ENCODE measurements around the gene RPTOR. TPM values are rescaled to one million over a fixed set of nuclear protein-coding genes. Genes with fewer than 3 reads are reported as not detected.
A peak's percentile ranks its signal among the peaks of the same experiment; 100 is the strongest.

The RPTOR gene
- total RNA-seq, 4 donors from 2014 or later, result 19.0 to 48.3 (median 27.3) TPM

- Histone ChIP-seq H3K27me3 (no peaks in the 10 kb centered on the region), H3K9me3 (peaks cover 0 to 5% of the 10 kb centered on the region in 2 donors), H3K36me3 (no peaks in the 10 kb centered on the region), H3K4me3 (no peak overlapping the region), H3K4me1 (no peaks in the 10 kb centered on the region), H3K27ac (no peak overlapping the region)
- DNase-seq, result no peak
- TF ChIP-seq POLR2A (IDR thresholded peaks at IDR 0.05), result no peak
- TF ChIP-seq CTCF (IDR thresholded peaks at IDR 0.05), result no peak
- intact Hi-C loops (cut with DNase I; ENCODE audit: low total_unique reads), result no loop called here
Observed at GRCh38 chr17:80719449-80719848, 174.8 kb downstream of the RPTOR start.

GRCh38 chr17:80720610-80721577, 176.3 kb downstream of the RPTOR start:
- intact Hi-C loops (cut with DNase I; ENCODE audit: low total_unique reads), result no loop called here
- TF ChIP-seq CTCF (IDR thresholded peaks at IDR 0.05), result no peak
- TF ChIP-seq POLR2A (IDR thresholded peaks at IDR 0.05), result no peak
- Histone ChIP-seq H3K36me3 (no peaks in the 10 kb centered on the region), H3K4me3 (no peak overlapping the region), H3K9me3 (no peaks in the 10 kb centered on the region), H3K4me1 (no peaks in the 10 kb centered on the region), H3K27ac (no peak overlapping the region), H3K27me3 (no peaks in the 10 kb centered on the region)
- no peak for DNase-seq

GRCh38 chr17:80722661-80723060, 178.0 kb downstream of the RPTOR start:
- Histone ChIP-seq H3K36me3 (no peaks in the 10 kb centered on the region), H3K9me3 (no peaks in the 10 kb centered on the region), H3K4me3 (no peak overlapping the region), H3K4me1 (no peaks in the 10 kb centered on the region), H3K27ac (no peak overlapping the region), H3K27me3 (no peaks in the 10 kb centered on the region)
- intact Hi-C loops (cut with DNase I; ENCODE audit: low total_unique reads), result no loop called here
- no peak for TF ChIP-seq CTCF (IDR thresholded peaks at IDR 0.05)
- no peak for TF ChIP-seq POLR2A (IDR thresholded peaks at IDR 0.05)
- no peak for DNase-seq

- no peak for DNase-seq
- Histone ChIP-seq H3K36me3 (no peaks in the 10 kb centered on the region), H3K4me1 (no peaks in the 10 kb centered on the region), H3K27me3 (no peaks in the 10 kb centered on the region), H3K9me3 (no peaks in the 10 kb centered on the region), H3K4me3 (no peak overlapping the region), H3K27ac (peak overlapping the region in 1 of 2 donors; percentile 24)
- intact Hi-C loops (cut with DNase I; ENCODE audit: low total_unique reads), result no loop called here
- TF ChIP-seq POLR2A (IDR thresholded peaks at IDR 0.05), result no peak
- TF ChIP-seq CTCF (IDR thresholded peaks at IDR 0.05), result no peak
Observed at GRCh38 chr17:80724775-80725266, 180.2 kb downstream of the RPTOR start.

GRCh38 chr17:80725517-80725916, 180.9 kb downstream of the RPTOR start:
- H3K27ac ChIP-seq, result peak overlapping the region in 1 of 2 donors; percentile 24
- DNase-seq, result no peak
- no peaks in the 10 kb centered on the region for H3K9me3 ChIP-seq
- no peak for TF ChIP-seq POLR2A (IDR thresholded peaks at IDR 0.05)
- no peak for TF ChIP-seq CTCF (IDR thresholded peaks at IDR 0.05)
- intact Hi-C loops (cut with DNase I; ENCODE audit: low total_unique reads), result no loop called here
- H3K4me1 ChIP-seq, result no peaks in the 10 kb centered on the region
- H3K36me3 ChIP-seq, result no peaks in the 10 kb centered on the region
- no peak overlapping the region for H3K4me3 ChIP-seq
- no peaks in the 10 kb centered on the region for H3K27me3 ChIP-seq
